GM18873 (cell line): ENCODE results near the gene BTNL8.
A peak's percentile ranks its signal among the peaks of the same experiment; 100 is the strongest.

Experiments
- ATAC-seq: cut with Tn5 transposase; IDR thresholded peaks from one replicate; pipeline ENCODE4 v1.9.1; 2021; ENCODE audit warnings: mild to moderate bottlenecking, moderate library complexity, moderate number of reproducible peaks; ENCODE audit not compliant: unreplicated experiment, low FRiP score

Gene BTNL8

DNA sequence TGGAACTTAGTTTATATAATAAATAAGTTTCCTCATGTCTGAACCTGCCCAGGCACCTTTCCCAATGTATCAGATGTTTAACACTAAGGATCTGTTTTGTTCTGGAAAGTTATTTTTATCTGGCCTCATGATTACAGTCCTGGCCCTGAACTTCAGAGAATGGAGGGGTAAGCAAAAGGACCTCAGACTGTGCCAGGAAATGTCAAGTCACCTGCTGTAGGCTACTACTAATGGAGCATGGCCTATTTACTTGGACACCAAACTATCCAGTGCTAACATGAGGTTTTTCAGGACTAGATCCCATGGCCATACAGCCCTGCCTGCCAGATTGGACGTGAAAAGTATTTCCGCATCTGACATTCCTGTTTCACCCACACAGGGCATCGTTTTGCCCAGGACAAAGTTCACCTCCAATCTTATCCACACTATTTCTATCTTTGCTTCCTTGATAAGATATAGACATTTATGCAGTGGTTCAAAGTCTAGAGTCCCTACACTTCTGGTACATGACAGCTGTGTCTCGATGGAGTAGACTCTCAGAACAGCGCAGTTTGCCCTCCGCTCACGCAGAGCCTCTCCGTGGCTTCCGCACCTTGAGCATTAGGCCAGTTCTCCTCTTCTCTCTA is at the start of gene BTNL8:
BTNL8 (plus strand) TSS at position 539 of the 626 bp plus-strand sequence. CDS start 152 bp downstream, outside the sequence.
- no peak for ATAC-seq

DNA sequence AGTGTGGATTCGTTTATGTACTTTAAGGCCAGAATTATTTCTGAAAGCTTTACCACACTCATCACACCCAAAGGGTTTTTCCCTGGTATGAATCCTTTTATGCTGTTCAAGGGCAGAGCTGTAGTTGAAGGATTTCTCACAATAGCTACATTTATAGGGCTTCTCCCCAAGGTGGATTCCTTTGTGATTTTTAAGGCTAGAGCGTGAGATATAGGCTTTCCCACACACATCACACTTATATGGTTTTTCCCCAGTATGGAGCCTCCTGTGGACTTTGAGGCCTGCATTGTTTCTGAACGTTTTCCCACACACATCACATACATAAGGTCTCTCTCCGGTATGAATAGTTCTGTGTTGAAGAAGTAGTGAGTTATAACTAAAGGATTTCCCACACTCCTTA is 49.1 kb upstream of the BTNL8 start:
- no peak for ATAC-seq

GRCh38 chr5:180850434-180851078 is 48.4 kb upstream of the BTNL8 start:
- ATAC-seq: no peak

- no peak for ATAC-seq
These were observed 46.5 kb upstream of the BTNL8 start for GRCh38 chr5:180852495-180852894.

GRCh38 chr5:180853121-180853847 is 45.7 kb upstream of the BTNL8 start:
- ATAC-seq: no peak

DNA sequence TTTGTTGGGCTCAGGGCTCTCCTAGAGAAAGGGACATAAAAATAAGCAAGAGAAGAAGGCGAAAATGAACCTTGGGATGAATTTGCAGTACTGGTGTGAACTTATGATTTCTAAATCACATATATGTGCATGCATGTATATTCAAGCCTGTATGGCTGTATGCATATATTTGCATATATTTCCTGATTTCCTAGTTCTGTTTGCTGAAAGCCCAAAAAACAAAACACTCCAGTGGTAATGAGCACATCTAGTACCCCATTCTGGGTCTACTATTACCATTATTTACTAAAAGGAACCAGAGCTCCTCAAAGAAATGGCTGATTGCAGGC is 45.1 kb upstream of the BTNL8 start:
- ATAC-seq: no peak

DNA sequence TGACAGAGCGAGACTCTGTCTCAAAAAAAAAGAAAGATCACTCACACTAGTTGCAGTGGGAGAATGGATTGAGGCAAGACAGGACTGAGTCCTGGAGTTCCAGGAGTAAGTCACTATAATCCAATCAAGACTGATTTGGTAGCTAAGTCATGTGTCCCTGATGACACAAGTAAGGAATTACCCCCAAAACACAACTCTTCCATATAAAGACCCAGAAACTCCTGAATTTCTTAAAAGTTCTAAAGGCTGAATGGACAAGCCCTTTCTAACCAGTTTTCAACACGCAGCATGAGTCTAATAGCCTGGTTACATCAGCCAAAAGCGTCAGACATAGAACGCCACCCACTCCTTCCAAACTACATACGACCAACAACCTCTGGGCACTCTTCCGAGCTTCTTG is 40.4 kb upstream of the BTNL8 start:
- no peak for ATAC-seq

GRCh38 chr5:180860273-180860886 is 38.6 kb upstream of the BTNL8 start:
- ATAC-seq: peak; percentile 36

DNA sequence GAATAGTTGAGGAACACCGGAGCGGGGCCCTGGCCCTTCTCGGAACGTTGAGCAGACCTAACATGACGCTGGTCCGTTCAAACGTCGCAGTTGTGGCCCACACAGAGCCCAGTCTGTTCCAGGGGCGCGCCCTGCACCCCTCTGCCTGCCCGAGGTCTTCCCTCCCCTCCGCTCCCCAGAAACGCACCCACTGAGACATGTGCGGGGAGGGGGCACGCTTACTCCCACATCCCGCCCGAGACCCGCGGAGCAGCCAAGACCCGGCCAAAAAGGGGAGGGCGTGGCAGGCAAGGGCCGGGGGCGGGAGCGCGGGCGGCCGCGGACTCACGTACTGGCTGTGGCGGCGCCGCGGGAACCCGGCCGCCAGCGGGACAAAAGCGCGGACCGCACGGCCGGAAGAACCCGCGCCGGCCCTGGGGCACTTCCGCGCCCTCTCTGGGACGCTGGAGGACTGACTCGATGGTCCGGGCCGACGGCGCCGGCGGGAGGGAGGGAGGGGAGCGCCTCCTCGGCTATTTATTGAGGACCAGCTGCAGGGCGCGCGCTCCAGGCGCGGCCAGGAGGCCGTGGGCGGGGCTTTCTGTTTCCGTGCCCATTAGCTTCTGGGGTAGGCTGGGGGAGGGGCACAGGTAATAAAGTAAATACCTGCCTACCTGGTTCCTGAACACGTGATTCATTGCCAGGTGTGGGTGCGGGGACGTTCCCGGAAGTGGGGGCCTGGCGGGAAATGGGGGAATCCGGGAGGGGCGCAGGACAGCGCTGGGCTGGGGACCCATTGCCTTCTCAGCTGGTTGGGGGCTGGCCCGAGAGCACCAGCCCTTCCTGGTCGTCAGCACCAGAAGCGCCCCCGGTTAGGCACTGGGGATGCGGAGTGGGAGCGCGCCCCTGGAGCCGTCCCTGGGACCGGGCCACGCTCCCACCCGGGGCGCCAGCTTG is 37.8 kb upstream of the BTNL8 start, which contains the start of gene ZFP62:
ZFP62 (minus strand) TSS at position 390 of the 936 bp plus-strand sequence; CDS start at position 333, 57 bp downstream.
- ATAC-seq: peak; percentile 56

GRCh38 chr5:180862645-180863044 is 36.3 kb upstream of the BTNL8 start:
- ATAC-seq: no peak

- no peak for ATAC-seq
These were observed 32.8 kb upstream of the BTNL8 start for GRCh38 chr5:180865981-180866695.

- ATAC-seq: no peak
These were observed 32.0 kb upstream of the BTNL8 start for GRCh38 chr5:180866985-180867384.

DNA sequence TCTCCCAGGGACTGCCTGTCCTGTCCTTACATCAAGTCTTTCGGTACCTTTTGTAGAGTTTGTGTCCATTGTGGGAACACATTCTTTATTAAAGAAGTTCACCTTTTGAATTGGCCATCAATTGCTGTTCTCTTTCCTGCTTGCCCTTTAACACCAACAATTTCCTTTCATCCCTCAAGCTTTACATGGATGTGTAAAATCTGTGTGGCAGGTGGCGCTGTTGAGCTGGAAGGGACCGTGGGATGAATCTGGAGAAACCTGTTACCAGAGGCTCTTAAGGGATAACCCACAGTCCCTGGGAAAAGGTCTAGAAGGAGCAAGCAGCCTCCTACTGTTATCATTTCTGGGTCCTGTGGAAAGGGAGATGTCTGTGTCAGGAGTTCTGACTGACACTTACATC is 30.0 kb upstream of the BTNL8 start:
- ATAC-seq: no peak

GRCh38 chr5:180869587-180869986 is 29.4 kb upstream of the BTNL8 start:
- no peak for ATAC-seq

- no peak for ATAC-seq
These were observed 28.5 kb upstream of the BTNL8 start for GRCh38 chr5:180870276-180871068.

- ATAC-seq: no peak
These were observed 26.5 kb upstream of the BTNL8 start for GRCh38 chr5:180872419-180872818.

DNA sequence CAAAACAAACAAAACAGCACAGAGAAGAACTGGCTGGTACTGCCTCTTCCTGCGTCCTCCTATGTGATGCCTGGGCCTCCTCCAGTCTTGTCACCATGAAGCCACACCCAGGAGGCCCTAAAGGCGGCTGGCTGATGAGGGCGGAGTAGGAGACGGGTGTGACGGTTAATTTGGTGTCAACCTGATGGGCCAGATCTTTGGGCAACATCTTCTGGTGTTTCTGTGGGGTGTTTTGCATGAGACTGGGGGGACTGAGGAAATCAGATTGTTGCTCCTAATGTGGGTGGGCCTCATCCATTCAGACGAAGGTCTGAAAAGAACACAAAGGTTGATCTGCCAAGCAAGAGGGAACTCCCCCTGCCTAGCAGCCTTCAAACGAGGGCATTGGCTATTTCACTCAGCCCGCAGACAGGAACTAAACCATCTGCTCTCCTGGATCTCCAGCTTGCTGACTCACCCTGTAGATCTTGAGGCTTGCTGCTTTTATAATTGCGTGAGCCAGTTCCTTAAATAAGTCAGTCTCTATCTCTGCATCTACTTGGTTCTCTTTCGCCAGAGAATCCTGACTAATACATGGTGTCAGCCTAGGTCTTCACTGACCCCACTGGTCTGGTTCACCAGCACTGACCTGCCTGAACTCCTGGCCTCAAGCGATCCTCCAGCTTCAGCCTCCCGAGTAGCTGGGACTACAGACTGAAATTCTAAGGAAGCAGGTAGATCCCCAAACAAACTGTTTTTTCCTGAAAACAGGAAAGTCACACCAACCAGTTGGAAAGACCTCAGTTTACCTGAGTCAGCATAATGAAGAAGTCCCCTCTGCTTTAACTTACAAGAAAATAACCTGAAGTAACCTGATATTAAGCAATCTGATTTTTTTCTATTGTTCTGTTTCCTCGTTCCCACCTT is 25.1 kb upstream of the BTNL8 start:
- no peak for ATAC-seq
